Left renal pelvis (tissue), 4 donors: ENCODE results near the gene CDH22. TPM values are rescaled to one million over a fixed set of nuclear protein-coding genes. Genes with fewer than 3 reads are reported as not detected.

ENCODE experiments used
- DNase-seq, 4 donors: peaks; one replicate each; pipeline ENCODE4 v3.0.0-alpha.2; 2013; ENCODE audit warnings: low read depth in 4 of 4, low spot score in 3 of 4
- polyA plus RNA-seq, 4 donors: library from polyadenylated mRNA; unstranded; fragments of 120-200 nt; gene quantifications; one replicate each; pipeline ENCODE4 v1.2.1, GENCODE V29; 2013; ENCODE audit not compliant: insufficient read length in 4 of 4

The CDH22 gene
- polyA plus RNA-seq, 4 donors, result 0.09 to 0.70 TPM; not detected in 2

DNA sequence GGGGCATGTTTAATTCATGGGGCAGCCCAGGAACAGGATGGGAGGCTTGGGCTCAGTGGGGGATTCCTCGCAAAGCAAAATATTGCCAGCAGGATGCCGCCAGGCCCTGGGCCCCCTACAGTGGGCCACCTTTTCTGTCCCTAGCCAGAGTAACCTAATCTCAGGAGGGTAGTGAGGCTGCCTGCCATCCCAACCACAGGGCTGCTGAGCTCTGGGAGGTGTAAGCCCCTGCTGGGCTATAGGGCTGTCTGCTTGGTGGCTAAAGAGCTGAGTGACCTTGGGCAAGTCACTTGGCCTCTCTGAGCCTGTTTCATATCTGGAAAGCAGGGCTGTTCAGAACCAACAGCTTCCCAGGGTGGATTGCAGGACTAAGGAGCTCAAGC, 35.7 kb upstream of the CDH22 start:
- no peak for DNase-seq

DNA sequence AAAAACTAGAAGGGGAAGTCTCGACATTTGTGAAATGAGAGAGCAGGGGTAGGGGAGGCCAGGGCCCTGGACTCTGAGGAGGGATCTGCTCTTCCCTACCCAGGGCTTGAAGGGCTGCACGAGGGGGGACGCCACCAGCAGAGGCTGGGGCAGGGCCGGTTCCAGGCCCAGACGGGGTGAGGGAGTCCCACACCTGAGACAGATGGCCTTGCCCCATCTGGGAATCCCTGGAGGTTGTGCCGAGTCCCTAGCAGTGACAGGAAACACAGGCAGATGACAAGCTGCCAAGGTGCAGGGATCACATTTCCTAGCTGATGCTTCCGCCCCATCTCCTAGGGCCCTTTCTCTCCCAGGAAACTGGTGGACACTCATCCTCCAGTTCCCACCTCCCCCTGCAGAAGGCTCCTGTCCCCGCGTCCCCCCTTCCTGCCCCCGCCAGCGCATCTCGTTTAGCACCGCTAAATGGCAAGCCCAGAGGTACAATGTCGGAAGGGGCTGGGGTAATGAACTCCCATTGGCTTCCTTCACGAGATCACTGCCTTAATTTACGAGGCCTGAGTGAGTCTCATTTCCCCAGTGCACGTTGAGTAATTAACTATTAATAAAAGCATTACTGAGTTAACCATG, 35.2 kb upstream of the CDH22 start:
- DNase-seq, result no peak

DNA sequence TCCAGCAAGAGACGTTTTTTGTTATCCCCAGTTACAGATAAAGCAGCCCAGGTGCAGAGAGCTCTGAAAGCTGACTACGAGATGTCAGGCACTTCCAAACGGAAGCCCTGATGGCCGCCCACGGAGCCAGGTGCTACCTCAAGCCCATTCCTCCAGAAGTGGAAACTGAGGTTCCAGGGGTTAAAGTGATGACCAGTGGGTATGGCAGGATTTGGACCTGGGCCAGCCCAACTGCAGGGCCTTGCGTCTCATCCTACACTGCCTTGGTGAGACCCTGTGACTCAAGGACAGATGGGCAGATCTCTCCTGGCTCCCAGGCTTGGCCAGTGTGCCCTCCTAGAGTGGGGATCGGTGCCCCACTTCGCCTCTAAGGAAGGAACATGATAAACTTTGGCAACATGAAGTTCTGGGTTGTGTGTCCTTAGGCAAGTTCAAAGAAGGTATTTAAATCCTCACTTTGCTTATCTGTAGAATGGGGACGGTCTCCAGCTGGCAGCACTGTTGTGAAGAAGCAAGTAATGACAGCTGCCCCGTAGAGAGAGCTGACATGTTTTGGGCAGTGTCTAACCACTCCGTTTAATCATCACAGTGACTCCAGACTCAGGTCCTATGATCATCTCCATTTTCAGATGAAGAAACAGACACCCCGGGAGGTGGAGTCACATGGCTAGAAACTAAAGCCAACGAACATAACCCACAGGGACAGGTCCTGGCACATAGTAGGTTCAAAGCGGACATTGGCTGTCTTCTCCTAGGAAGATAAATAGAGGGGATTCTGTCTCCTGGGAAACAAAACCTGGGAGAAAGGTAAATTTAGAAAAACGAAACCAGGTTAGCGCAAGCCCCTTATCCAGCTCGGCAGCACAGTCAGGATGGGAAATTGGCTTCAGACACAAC, 34.4 kb upstream of the CDH22 start:
- no peak for DNase-seq

DNA sequence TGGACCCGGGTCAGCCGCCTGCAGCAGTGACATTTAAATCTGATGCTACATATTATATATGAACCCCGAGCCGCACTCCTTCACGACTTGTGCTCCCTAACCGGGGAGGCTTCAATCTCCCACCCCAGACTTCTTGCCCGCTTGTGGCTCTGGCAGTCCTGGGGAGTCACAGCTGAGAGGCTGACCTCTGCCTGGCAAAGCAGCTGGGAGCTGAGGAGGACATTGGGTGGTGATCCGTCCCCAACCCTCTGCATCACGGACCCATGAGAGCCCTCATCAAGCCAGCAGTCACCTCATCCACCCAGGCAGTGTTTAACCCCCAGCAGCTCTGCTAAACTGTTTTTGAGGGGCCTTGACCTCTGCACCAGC, 33.7 kb upstream of the CDH22 start:
- DNase-seq, result no peak

DNA sequence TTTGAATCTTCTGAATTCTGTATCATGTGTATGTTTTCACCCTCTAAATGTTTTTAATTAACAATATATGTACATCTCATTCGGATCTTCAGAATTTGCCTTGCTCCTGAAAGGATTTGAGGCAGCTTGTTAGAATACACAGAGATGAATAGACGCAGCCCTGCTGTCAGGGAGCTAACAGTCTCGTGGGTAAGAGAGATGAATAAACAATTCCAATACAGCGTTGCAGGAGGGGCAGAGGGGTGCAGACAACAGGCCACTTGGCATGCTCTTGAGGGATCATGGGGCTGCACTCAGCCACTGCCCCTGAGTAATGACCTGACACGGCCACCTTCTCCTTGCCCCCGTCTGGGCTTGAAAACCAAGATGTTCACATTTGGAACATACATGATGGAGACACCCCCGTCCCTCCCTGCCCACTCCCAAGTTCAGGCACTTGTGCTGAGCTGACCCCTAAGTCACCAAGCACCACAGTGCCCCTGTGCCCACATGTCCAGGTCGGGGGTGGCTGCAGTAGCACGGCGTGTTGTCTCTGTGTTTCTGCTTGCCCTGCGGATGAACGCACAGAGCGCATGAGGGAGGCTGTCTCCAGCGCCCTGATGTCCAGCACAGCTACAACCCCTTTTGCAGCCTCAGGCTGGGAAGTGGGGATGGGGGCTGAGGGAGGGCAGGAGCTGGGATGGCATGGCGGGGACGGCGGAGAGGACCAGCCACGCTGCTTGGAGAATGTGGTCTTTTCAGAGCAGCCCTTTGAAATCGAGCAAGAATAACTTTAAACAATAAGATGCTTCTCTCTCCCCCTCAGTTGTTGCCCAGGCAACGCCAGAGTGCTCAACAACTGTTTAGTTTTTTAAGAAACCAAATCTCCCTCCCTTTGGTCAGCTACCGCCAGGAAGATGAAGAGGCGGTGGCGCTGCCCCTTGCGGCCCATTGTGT, 33.0 kb upstream of the CDH22 start:
- DNase-seq, result no peak

DNA sequence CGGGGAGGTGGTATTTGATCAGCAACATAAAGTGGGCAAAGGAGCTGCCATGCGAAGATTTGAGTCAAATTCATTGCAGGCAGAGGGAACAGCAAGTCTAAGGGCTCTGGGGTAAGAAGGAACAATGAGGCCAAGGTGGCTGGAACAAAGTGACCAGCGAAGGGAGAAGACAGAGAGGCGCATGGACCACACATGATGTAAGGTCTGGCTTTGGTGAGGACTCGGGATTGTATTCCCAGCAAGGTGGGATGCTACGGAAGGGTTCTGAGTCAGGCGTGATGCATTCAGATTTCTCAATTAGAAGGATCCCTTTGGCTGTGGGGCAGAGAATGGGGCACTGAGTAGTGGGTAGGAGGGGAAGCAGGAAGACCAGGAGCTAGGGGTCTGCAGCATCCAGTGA, 30.7 kb upstream of the CDH22 start:
- no peak for DNase-seq

DNA sequence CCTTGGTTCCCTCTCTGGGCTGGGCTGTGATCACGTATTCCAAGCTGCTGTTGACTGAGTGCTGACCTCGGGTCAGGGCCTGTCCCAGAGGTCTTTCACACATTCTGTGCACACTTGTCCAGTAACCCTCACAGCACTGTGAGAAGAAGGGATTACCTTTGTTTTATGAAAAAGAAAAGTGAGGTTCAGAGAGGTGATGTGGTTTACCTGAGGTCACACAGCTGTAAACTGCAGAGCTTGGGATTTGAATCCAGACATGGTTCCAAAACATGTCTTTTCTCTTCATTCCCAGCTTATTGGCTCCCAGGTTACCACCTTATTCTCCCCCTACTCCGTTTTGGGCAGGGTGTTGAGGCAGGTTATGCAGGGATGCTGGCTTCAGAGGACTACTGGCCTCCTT, 28.4 kb upstream of the CDH22 start:
- no peak for DNase-seq

DNA sequence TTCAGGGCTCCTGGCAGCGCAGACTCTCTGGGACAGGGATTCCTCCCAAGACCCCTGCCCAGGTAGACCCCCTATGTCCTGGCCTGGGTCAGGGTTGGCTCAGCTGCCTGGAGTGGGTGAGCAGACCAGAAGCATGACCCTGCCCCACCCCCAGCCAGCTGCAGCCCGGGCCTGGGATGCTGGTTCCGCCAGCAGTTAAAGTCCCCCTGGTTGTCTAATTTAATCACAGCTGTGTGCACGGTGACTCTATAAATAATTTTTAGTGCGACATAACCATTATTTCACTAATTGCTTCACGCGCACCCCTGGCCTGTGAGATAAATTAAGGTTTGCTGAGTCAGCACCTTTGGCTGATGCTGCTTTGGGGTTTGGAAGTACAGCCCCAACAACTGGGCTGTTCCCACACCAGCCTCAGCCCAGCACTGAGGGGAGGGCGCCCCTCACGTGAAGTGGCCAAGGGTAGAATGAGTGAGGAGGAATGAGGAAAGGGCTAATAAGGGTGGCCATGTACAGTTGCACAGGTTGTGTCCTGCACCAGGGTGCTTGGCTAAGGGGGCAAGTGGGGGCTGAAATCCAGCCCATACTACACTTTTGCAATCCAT, 26.1 kb upstream of the CDH22 start:
- DNase-seq, result no peak

DNA sequence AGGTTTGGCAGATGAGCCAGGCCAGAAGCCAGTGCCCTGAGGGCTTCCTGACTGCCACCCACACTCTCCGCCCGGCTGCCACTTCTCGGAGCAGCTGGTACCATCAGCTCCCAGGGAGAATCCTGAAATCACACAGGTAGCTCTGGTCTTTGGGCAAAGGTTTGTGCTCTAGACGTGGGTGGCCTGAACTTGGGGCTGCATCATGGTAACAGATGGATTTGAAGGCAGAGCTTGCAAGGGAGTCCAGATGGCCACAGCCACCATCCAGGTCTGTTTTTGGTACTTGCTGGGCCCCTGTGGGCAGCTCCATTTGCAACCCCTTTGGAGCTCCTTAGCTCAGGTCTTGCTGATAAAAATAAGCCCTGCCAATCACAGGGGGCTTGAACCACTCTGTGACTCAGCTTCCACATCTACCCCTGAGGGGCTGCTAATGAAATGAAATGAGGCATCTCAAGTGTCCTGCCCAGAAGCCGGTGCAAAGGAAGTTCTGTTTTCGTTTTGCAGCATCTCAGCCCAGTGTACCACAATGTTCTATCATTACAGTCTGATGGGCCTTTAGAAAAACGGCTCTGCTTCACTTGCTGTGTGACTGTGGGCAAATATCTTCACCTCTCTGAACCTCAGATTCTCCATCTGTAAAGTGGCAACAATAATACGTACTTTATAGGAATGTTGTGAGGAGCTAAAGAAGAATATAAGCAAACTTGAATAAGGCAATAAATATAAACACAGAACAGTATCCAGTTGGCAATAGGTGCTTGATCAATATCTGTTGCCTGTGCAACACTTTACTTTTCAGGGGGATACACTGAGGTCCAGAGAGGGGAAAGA, 25.1 kb upstream of the CDH22 start:
- DNase-seq, result no peak

DNA sequence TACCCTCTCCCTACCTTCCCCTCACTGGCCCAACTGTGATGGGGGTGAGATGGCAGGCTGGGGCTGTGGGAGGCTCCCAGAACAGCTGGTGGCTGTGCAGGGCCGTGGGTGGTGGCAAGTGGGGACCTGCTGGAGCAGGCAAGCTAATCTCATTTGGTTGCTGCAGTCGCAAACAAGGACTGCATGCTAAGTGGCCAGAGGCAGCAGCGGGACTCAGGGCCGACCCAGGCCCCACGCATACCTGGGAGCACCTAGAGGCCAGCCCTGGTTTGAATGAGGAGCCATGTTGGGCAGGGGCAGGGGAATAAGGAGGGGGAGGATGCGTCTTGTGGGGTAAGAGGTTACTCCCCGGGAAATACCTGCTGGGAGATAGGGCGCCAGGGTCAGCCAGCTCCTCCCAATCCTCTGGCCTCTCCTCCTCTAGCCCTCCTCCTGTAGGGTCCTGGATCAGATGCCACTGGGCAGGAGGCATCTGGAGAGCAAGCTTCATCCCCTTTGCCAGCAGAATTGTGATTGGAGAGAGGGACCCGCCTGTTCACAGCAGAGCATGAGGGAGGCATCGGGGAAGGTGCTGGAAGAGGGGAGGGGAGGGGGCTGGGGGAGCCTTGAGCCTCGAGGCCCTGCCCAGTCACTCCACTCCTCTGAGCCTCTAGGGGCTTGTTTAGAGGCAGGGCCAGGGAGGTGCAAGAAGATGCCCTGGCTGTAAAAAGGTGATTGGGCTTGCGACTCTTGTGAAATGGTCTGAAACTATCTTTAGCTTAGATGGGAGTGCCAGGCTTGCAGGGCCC, 24.3 kb upstream of the CDH22 start:
- no peak for DNase-seq

DNA sequence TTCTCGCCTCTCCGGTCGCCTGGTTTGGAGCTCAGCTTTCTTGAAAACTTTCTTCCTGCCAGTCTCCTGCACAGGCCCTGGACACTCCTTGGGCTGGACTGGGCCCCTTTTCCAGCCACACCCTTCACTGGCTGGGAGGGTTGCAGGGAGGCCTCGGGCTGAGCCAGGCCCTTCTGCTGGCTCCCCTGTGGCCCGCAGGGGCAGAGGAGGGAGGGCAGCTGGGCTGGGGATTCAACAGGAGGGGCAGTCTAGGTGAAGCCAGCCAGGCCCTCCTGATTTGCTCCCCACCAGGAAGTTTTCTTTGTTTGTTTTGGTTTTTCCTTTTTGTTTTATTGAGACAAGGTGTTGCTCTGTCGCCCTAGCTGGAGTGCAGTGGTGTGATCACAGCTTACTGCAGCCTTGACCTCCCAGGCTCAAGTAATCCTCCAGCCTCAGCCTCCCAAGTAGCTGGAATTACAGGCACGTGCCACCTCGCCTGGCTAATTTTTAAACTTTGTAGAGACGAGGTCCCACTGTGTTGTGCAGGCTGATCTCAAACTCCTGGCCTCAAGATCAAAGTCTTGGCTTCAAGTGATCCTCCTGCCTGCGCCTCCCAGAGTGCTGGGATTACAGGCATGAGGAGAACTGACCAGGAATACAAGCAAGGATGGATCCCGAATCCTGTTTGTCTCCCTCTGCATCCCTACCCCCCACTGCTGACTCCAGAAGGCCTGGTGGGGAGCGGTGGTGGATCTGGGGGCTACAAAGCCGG, 23.5 kb upstream of the CDH22 start:
- DNase-seq, result no peak

DNA sequence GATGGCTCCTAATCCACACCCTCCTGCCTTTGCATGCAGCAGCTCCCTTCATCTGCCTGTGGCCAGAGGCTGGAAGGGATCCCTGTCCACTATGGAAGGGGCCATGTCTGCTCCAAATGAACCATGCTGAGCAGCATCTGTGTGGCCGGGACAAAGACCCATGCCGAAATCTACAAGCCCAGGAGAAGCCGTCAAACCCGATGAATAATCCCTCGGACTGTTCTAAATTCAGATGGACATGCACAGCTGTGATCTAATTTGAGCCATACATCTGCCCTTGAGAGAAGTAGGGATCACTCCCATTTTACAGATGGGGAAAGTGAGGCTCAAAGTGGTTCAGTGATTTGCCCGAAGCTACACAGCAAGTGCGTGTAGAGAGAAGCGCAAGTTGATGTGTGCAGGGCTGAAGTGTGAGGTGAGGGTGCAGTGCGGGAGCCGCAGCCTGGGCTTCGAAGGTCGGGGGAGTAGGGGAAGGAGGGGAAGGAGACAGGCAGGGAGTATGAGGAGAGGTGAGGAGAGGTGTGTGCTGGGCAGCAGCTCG, 22.6 kb upstream of the CDH22 start:
- no peak for DNase-seq

DNA sequence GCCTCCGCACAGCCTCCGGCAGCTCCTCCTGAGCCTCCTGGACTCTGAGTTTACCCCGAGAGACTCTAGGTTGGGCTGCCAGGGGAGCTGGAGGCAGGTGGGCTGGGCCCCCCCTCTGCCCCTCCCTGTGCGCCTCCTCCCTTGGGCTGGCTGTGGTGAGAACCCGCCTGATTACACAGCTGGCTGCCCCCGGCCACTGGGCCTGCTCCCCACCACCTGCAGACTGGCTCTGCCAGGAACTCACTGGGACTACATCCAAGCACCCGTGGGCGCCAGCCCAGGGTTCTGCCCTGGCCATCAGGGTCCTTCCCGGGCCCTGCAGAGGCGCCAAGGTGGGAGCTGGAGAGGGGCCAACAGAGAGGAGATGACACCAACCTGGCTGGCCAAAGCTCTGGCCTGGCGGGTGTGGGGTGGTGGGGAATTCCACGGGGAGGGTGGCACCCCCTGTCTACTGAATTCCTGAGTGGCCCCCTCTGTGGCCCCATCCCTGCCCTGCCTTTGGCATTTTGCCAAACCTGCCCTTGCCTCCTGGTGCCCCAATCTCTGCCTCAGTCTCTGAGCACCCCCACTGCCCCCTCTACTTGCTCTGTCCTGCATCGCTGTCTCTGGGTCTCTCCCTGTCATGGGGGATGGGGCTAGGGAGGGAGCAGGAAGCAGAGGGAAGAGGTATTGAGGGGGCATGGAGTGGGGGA, 21.9 kb upstream of the CDH22 start:
- no peak for DNase-seq

DNA sequence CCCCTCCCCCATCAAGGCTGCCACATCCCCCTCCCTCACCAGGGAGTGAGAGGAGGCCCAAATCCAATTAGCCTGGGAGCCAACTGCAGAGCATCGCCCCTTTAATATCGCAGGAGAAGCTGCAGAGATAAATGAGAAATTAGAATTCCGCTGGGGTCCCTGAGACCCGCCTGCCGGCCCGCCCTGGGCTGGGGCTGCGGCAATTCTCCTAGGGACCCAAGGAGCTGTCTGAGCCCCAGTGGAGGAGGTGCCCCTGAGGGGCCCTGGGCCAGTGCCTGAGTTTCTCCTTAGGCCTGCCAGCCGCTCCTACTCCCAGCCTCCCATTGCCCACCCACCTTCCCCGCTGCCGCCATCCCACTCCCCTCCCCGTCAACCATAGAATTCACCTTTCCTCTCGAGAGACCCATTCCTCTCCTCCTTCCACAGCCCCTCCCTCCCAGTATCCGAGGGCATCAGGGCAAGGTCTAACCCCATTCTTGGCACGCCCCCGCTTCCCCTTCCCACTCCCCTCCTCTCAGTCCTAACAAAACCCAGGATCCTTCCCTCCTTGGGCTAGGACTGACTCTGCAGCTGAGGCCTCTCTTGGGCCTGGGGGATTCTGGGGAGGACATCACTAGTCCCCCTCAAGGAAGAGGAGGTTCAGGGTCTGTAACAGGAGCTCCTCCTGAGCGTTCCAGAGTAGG, 20.0 kb upstream of the CDH22 start:
- DNase-seq, result no peak

DNA sequence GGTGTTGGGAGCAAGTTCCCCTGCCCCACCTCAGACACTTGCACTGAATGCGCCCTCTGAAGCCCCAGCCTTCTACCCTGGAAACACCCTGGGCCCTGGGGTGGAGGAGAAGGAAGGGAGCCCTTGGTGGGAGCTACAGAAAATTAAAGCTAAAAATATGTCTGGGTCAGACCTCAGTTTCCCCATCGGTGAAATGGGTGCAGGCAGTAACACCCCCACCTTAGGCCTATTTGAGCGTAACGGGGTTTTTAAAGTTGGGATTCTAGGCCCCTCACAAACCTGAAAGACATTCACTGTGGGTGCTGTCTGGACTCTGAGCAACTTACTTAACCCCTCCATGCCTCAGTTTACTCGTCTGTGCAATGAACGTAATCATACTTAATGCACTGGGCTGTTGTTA, 19.3 kb upstream of the CDH22 start:
- DNase-seq, result no peak

DNA sequence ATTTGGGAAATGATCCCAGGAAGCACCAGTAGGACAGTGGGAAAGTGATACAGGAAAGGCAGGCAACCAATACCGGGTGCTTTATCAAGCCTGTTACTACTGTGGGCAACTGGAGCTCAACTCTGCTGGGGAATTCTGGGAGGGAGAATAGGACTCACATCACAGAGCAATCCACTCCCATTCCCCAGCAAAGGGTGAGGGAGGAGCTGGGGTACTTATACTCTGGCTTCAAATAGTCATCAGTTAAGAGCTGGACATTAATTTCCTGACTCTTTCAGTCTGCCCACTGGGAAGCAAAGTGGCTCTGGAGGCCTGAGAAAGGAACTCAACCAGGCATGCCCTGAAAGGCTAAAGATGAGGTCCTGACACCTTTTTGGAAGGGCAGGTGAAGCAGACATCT, 17.5 kb upstream of the CDH22 start:
- DNase-seq, result no peak
